Fibroblast of peridontal ligament (primary cell): ENCODE results near the gene ZFP92.

ENCODE experiments used
- DNase-seq: peaks from one replicate; pipeline ENCODE4 v3.0.0-alpha.2; 2010; ENCODE audit errors: extremely low read depth

The ZFP92 gene

GRCh38 chrX:153455571-153455970 is 44.3 kb downstream of the ZFP92 start:
- no peak for DNase-seq

- DNase-seq = no peak
Measured at GRCh38 chrX:153456161-153456560, 44.9 kb downstream of the ZFP92 start.

GRCh38 chrX:153456704-153457103 is 45.4 kb downstream of the ZFP92 start:
- no peak for DNase-seq

- no peak for DNase-seq
Measured at GRCh38 chrX:153457136-153457825, 46.0 kb downstream of the ZFP92 start.

GRCh38 chrX:153457827-153458466 is 46.7 kb downstream of the ZFP92 start:
- no peak for DNase-seq

GRCh38 chrX:153458476-153458875 is 47.2 kb downstream of the ZFP92 start:
- DNase-seq = no peak

GRCh38 chrX:153459986-153460385 is 48.7 kb downstream of the ZFP92 start:
- DNase-seq = peak; percentile 52

- DNase-seq = no peak
Measured at GRCh38 chrX:153460826-153461225, 49.6 kb downstream of the ZFP92 start.
